GM19438 (cell line): Measurements from ENCODE around the gene CLIC1.

Experiments used
- ATAC-seq: cut with Tn5 transposase; IDR thresholded peaks from one replicate; pipeline ENCODE4 v1.9.1; 2021; ENCODE audit warnings: low read depth; ENCODE audit not compliant: unreplicated experiment

CLIC1 gene

GRCh38 chr6:31707701-31708100 lies 28.6 kb downstream of the CLIC1 start:
- no peak for ATAC-seq

DNA sequence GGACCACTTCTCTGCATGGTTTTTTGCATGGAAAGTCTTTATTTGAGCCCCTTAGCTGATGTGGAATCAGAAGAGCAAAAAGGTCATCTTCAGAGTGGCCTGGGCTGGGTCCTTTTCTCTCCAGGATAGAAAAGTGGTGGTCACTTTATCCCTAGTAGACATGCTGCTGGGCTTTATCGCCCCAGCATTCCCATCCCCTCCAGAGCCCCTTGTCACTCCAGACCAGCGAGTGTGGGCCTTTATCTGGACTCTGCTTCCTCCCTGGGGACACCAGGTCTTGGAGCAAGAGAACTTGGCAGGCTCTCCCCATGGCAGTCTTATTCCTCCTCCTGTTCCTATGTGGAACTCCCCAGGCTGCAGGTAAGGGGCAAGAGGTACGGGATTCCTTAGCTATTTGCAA lies 29.7 kb downstream of the CLIC1 start, which contains the start of gene LY6G6F:
TSS of gene LY6G6F (plus strand) at position 268 of the 400 bp plus-strand sequence. CDS start at position 309, 41 bp downstream.
- no peak for ATAC-seq

DNA sequence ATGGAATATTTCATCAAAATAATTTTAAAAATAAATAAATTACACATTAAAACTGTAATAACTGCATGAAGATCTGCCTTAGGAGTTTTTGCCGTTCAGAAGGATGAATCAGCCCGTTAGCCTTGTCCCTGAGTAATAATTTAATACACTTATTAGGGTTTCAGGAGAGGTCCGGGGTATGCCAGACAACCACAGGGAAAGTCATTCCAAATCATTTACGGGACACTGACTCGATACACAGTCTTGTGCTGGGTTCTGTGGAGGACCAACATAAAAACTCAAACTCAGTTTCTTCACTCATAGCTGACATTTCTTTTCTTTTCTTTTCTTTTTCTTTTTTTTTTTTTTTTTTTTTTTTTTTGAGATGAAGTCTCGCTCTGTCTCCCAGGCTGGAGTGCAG lies 30.4 kb downstream of the CLIC1 start:
- ATAC-seq, result no peak

DNA sequence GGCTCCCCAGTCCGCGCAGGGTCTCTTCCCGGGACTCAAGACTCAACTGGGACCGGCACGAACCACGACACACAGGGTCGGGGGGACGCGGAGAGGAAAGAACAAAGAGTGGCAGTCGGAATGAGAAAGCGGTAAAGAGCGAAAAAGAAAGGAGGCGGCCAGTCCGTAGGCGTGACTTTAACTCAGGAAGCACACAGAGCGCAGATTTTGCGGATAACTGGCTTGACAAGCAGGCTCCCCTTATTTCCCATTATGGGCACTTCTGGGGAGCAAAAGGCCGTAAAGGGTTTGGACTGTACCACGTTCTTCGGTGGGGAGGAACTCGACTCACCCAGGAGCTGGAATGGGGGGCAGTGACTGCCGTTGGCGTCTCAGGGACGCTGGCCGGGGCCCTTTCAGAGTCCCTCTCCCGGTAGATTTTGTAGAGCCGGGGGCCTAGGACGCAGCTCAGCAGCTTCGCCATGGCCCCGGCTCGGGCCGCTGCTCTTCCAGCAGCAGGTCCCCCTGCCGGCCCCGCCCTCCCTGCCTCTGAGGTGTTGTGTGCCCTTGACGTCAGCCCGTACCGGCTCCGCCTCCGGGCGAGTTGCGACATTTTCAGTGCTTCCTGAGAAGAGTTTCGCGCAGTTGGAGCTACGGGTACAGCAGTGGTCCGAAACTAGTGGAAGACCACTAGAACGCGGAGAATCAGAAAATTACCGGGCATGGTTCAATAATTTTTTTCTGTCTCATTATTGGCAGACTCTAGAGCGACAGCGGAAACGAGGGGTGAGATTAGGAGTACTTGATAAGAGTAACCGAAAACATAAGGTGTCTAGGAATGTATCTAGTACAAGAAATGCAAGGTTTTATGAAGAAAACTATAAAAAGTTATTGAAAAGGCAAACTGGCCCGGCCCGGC lies 33.3 kb downstream of the CLIC1 start, which contains the start of gene ABHD16A:
TSS of gene ABHD16A (minus strand) at position 506 of the 898 bp plus-strand sequence. CDS start at position 463, 43 bp downstream.
- peak; percentile 88 for ATAC-seq

DNA sequence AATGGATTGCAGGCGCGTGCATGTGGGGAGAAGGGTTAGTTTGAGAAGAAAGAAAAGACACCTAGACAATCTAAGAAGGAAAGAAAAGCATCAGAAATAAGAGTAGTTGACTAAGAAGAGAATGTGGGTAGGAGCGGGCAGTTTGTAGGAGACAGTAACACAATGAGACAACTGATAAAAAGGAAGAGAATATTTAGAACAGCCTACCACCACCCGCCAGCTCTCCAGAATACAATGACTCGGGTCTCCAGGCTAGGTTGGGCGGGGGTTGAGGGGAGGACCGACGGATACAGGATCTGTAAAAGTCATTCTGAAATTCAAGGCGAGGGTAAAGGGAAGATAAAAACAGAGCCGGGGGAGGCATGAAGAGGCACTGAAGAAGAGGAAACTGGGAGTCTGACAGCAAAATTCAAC lies 33.9 kb downstream of the CLIC1 start:
- ATAC-seq, result no peak

DNA sequence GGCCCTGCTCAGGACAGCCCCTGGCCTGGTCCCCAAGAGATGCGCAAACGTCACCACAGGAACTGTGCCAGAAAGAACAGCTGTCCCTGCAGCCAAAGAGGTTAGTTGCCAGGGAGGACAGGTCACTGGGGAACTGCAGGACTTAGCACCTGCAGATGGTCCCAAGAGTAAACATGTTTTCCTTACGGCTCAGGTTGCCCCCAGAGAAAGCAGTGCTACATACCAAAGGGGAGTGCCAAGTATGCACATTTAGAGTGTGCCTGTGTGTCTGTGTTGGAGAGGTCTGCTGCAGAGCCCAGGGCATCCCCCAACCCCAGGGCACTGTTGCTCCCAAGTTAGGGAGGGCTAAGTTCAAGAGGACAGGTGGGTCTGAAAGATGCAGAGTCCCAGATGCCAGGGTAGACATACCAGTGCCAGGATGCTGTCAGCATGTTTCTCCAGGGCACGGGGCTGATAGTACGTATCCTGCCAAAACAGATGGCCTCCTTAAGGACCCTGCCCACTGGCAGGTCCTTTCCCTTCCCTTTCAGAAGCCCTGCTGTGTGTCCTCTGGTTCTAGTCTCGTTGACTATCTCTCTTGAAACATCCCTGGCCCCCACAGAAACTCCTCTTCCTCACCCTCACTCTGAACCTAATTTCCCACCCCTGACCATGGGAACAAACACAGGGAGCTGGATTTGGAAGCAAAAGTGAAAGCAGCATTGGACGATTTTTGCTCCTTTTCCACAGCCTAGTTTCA lies 34.5 kb downstream of the CLIC1 start:
- ATAC-seq, result no peak

DNA sequence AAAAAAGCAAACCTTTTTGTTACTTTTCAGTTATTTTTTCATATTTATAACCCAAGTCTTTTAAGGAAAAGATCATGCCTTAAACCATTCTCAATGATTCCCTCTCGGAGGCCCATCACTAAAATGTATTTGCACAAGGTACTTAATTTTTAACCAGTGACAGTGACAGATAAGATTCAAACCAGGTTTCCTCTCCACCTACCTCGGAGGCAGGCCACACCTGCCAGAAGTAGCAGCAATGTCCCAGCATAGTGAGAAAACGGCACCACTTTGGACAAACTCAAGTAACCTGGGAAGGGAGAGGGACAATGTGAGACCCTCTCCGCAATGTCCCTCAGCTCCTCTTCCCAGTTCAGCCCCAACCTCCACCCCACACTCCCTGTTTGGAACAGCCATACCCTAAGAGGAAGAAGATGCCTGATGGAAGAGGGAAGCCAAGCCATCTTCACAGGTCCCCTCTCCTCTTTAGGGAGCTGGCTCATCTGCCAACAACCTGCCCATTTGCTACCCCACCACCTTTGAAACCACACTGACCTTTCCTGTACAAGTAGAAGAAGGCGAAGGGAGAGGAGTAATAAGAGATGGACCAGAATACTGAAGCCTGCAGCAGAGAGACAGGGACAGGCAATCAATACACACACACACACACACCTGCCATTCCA lies 35.5 kb downstream of the CLIC1 start:
- no peak for ATAC-seq

DNA sequence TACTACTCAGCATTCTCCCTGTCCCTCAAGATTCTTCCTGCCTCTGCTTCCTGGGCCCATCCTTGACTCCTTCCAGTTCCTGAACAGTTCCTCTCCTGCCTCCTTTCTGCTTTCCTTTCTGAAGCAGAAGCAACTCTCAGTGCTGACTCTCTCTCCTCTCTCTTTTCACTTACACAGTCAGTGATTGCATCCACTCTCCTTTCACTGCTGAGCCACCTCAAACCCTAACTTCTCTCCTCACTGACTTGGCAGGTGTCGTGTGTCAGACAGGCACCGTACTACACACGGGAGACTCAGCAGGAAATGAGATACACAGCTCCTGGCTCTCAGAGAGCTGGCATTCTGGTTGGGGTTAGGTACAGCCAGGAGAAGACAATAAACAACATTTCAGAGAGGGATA lies 38.8 kb downstream of the CLIC1 start:
- ATAC-seq, result no peak

GRCh38 chr6:31693535-31693934 lies 42.8 kb downstream of the CLIC1 start:
- ATAC-seq, result no peak

- ATAC-seq, result no peak
Observed at GRCh38 chr6:31692886-31693285, 43.4 kb downstream of the CLIC1 start.

GRCh38 chr6:31692353-31692752 lies 44.0 kb downstream of the CLIC1 start:
- no peak for ATAC-seq

DNA sequence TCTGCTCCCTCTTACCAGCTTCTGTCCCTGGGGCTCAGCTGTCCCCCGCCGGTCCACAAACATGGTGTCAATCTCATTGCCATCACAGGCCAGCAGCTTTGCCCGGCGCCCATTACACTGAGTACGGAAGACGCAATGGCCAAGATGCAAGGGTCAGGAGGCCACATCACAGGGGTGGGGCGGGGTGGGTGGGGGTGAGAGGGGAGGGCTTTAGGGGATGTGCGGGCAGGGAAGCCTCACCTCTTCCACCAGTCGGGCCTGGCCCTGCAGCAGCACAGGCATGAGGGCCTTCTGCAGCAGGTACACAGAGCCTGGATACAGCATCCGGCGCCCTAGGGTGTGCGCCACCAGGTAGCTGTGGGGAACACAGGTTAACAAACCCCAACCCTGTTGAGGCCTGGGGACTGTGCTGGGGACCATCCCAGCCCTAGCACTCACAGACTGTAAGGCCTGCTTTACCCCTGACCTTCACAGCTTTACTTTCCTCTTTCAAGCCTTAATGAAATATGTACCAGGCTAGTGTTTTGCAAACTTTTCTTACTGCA lies 44.7 kb downstream of the CLIC1 start:
- no peak for ATAC-seq

DNA sequence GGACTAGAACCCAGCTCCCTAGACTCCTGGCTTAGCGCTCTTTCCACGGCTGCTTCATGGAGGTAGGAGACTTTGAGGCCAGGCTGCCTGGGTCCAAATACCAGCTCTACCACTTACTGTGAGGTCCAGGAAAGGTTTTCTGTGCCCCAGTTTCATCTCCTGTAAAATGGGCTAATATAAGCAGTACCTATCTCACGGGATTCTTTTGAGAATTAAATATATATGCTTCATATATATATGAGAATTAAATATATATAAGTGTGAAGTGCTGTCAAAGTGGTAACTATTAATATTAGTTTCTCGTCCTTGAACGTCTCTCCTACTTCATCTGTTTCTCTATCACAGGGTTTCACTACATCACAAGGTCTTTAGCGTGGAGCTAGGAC lies 45.3 kb downstream of the CLIC1 start:
- ATAC-seq, result no peak

- ATAC-seq, result no peak
Observed at GRCh38 chr6:31690231-31691077, 45.9 kb downstream of the CLIC1 start.

- ATAC-seq, result no peak
Observed at GRCh38 chr6:31689249-31690110, 46.9 kb downstream of the CLIC1 start.

DNA sequence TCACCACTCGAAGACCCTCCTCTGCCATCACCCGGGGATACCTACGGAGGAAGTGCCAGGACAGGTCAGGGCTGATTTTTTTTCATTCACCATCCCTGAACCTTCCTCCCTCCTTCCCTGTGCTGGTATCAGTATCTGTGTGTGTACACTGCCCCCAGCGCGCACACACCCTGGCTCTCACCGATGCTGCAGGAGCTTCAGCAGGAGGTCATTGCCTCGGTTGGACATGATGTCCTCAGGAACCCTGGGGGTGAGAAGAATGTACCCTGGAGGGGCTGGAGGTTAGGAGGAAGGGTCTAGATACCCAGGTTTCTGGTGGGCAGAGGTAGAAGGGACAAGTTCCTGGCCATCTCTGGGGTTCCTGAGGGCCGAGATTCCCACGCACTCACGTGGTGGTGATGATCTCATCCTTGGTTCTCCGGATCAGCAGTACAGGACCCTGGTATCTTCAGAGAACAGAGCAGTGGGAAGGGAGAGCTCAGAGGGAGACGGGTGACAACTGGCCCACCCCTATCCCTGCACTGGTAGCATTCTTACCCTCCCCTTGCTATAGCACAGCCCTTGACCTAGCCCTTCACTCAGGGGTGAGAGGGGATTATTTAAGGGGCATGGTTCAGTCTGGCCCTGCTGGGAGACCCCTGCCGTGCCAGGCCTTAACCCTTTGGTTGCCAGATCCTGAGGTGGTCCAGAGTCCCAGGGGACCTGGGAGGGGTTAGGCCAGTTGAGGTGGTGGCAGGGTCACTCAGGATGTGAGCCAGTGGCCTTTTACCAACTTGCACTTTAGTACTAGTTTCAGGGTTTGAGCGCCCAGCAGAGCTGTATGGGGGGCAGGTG lies 48.3 kb downstream of the CLIC1 start:
- ATAC-seq, result no peak

DNA sequence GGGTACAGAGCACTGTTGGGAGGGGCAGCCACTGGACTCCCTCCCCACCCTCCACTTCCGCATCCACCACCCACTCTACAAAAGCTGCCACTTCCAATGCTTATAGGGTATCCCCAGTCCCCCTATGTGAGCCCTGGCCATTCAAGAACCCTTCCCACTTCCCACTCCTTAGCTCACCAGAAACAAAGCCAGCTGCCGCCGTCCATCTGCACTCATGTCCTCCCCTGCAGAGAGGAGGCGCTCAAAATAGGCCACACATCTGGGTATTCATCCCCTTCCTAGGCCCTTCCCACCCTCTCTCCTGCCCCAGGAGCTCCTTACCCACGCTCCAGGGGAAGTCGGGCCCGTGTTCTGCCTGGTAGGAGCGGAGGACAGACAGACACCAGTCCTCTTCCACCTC lies 49.0 kb downstream of the CLIC1 start:
- no peak for ATAC-seq

DNA sequence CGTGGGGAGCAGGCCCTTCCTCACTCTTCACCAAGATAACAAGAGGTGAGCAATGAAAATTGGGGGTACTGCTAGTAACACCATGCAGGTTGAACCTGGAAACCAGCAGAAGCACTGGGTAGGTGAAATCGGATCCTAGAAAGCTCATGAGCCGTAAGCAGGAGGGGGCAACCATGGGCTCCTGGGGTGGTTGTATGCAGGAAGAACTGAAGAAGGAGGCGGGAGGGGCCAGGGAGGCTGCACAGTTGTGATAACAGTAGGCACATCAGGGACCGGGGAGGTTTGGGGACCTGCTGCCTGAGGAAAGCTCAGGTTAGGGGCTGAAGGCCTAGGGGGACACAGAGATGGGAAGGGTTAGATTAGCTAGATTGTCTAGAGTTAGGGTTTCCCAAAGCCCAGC lies 49.8 kb downstream of the CLIC1 start:
- ATAC-seq, result no peak
